SK-N-SH treated with all-trans-retinoic acid at 6 μM for 48 hours (cell line): Measurements from ENCODE around the gene DHX58.

ENCODE experiments used
- ATAC-seq: fragments of 200-7000 bp; cut with Tn5 transposase; 3 replicates; pipeline ENCODE4 v1.9.1; 2020; ENCODE audit warnings: mild to moderate bottlenecking, moderate library complexity
- ARNTL ChIP-seq: fragments of 450-650 bp; formaldehyde crosslinking; IDR thresholded peaks from 2 replicates; pipeline ENCODE4 v1.5.0; 2020; ENCODE audit warnings: low read depth, mild to moderate bottlenecking, moderate library complexity, borderline replicate concordance
- BACH2 ChIP-seq: fragments of 250-450 bp; sonication (Bioruptor Pico); IDR thresholded peaks from 2 replicates; pipeline ENCODE4 v1.9.0; 2021; ENCODE audit warnings: mild to moderate bottlenecking, borderline replicate concordance
- CREB5 ChIP-seq: fragments of 250-450 bp; sonication (Bioruptor Pico); IDR thresholded peaks from 2 replicates; pipeline ENCODE4 v1.5.1; 2020; ENCODE audit warnings: low read depth, mild to moderate bottlenecking, moderate library complexity
- CSRNP3 ChIP-seq: fragments of 250-450 bp; sonication (Bioruptor Pico); IDR thresholded peaks from 2 replicates; pipeline ENCODE4 v1.5.1; 2021; ENCODE audit warnings: mild to moderate bottlenecking, moderate library complexity
- ESRRG ChIP-seq: fragments of 250-450 bp; sonication (Bioruptor Pico); IDR thresholded peaks from 2 replicates; pipeline ENCODE4 v1.6.1; 2021; ENCODE audit warnings: mild to moderate bottlenecking
- GLIS3 ChIP-seq: fragments of 250-450 bp; sonication (Bioruptor Pico); IDR thresholded peaks from 2 replicates; pipeline ENCODE4 v1.5.0; 2020; ENCODE audit warnings: mild to moderate bottlenecking, moderate library complexity
- OSR1 ChIP-seq: fragments of 250-450 bp; sonication (Bioruptor Pico); IDR thresholded peaks from 2 replicates; pipeline ENCODE4 v1.8.0; 2022; ENCODE audit warnings: moderate library complexity, mild to moderate bottlenecking, inconsistent platforms
- PATZ1 ChIP-seq: fragments of 250-450 bp; sonication (Bioruptor Pico); IDR thresholded peaks from 2 replicates; pipeline ENCODE4 v1.8.0; 2020; ENCODE audit warnings: mild to moderate bottlenecking, moderate library complexity, borderline replicate concordance
- PPARA ChIP-seq: fragments of 250-450 bp; sonication (Bioruptor Pico); IDR thresholded peaks from 2 replicates; pipeline ENCODE4 v1.5.0; 2020; ENCODE audit warnings: mild to moderate bottlenecking, borderline replicate concordance
- TCF4 ChIP-seq: fragments of 250-450 bp; sonication (Bioruptor Pico); IDR thresholded peaks from 2 replicates; pipeline ENCODE4 v1.8.0; 2021; ENCODE audit warnings: mild to moderate bottlenecking, moderate library complexity, borderline replicate concordance
- TSHZ2 ChIP-seq: fragments of 250-450 bp; sonication (Bioruptor Pico); IDR thresholded peaks from 2 replicates; pipeline ENCODE4 v1.5.0; 2020; ENCODE audit warnings: mild to moderate bottlenecking, moderate library complexity
- ZC3H10 ChIP-seq: fragments of 250-450 bp; sonication (Bioruptor Pico); IDR thresholded peaks from 2 replicates; pipeline ENCODE4 v1.5.1; 2021; ENCODE audit warnings: mild to moderate bottlenecking, moderate library complexity
- ZFP3 ChIP-seq: fragments of 250-450 bp; sonication (Bioruptor Pico); IDR thresholded peaks from 2 replicates; pipeline ENCODE4 v1.5.0; 2020; ENCODE audit warnings: mild to moderate bottlenecking, moderate library complexity
- ZFP30 ChIP-seq: fragments of 450-650 bp; formaldehyde crosslinking; IDR thresholded peaks from 2 replicates; pipeline ENCODE4 v1.5.0; 2022; ENCODE audit warnings: mild to moderate bottlenecking, moderate library complexity
- ZNF565 ChIP-seq: fragments of 450-650 bp; formaldehyde crosslinking; conservative IDR thresholded peaks from 2 replicates; pipeline ENCODE4 v1.5.0; 2020; ENCODE audit warnings: low read depth, mild to moderate bottlenecking, moderate library complexity
- ZNF70 ChIP-seq: fragments of 450-650 bp; formaldehyde crosslinking; IDR thresholded peaks from 2 replicates; pipeline ENCODE4 v1.5.0; 2020; ENCODE audit warnings: mild to moderate bottlenecking, moderate library complexity
- ZNF8 ChIP-seq: fragments of 450-650 bp; formaldehyde crosslinking; IDR thresholded peaks from 2 replicates; pipeline ENCODE4 v1.5.0; 2020; ENCODE audit warnings: mild to moderate bottlenecking, moderate library complexity

DHX58 gene

DNA sequence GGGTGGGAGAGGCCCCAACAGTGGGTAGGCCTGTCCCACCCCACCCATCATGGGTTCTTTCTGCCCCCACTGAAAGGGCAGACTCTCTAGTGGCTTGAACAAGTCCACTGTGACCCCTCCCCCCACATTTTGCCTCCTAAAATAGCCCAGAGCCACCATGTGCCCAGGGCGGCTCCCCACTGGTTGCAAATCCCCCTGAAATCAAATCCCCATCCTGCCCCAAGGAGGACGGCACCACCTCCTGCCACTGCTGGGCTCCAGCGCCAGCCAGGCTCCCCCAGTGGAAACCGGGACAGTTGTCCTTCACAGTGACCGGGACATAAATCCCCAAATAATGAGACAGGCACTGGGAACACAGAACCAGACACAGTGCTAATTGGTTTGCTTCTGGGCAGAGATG is 34.8 kb downstream of the DHX58 start (continued):
- TF ChIP-seq PATZ1 (CRISPR knock-in tag) (no peak), BACH2 (CRISPR knock-in tag) (no peak), ZFP3 (CRISPR knock-in tag) (no peak), TSHZ2 (CRISPR knock-in tag) (no peak)

DNA sequence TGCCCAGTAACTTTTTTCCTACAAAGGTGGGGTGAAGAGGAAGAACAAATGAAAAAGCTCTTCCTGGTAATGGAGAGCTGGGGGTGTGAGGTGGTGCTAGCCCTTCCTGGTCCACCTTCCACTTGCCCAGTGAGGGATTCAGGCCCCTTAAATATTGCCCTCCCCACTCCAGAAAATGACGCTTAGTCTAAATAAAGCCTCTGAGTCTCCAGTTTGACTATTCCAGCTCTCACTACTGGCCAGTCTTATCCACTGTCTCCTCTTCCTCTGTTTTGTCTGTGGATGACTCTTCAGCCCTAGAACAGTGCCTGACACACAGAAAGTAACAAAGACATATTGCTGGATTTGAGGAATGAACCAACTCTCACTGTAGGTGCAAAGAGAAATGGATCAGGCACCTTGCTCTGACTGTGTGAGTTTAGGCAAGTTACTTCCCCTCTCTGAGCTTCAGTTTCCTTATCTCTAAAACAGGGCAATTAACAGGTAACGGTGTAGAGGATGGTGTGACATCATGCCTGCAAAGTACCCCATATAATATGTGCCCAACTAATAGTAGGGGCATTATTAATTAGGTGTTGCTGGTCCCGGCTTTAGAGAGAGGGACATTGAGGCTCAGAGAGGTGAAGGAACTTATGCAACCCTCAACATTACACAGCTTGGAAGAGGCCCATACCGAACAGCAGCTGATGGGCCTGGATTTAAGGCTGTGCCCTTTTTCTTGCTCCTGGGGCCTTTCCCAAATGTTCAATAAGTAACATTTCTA is 35.5 kb downstream of the DHX58 start:
- TF ChIP-seq PATZ1 (CRISPR knock-in tag) = no peak
- no peak for TF ChIP-seq ZC3H10 (CRISPR knock-in tag)
- TF ChIP-seq OSR1 (CRISPR knock-in tag) = no peak
- no peak for TF ChIP-seq ZFP30 (CRISPR knock-in tag)
- no peak for TF ChIP-seq ZNF565
- no peak for TF ChIP-seq GLIS3
- no peak for TF ChIP-seq TSHZ2 (CRISPR knock-in tag)
- TF ChIP-seq CREB5 (CRISPR knock-in tag) = no peak
- TF ChIP-seq ZFP3 (CRISPR knock-in tag) = no peak
- TF ChIP-seq ARNTL (CRISPR knock-in tag) = no peak
- no peak for TF ChIP-seq ZNF70 (CRISPR knock-in tag)
- no peak for TF ChIP-seq PPARA
- TF ChIP-seq CSRNP3 (CRISPR knock-in tag) = no peak
- no peak for TF ChIP-seq ESRRG
- no peak for ATAC-seq

- TF ChIP-seq CREB5 (CRISPR knock-in tag) (no peak), PATZ1 (CRISPR knock-in tag) (no peak), TCF4 (CRISPR knock-in tag) (no peak), ESRRG (no peak), ZNF8 (CRISPR knock-in tag) (no peak)
- no peak for ATAC-seq
Measured at GRCh38 chr17:42075789-42076188, 36.7 kb downstream of the DHX58 start.
